Activated CD8-positive, alpha-beta memory T cell treated with anti-CD3 and anti-CD28 coated beads, Interleukin-2, amount 50 U/mL, for 4 hours (primary cell): Measurements from ENCODE around the gene SNX22.
A peak's percentile ranks its signal among the peaks of the same experiment; 100 is the strongest.

Experiments used
- DNase-seq: peaks from one replicate; pipeline ENCODE4 v3.0.0-alpha.2; 2020

SNX22 gene

DNA sequence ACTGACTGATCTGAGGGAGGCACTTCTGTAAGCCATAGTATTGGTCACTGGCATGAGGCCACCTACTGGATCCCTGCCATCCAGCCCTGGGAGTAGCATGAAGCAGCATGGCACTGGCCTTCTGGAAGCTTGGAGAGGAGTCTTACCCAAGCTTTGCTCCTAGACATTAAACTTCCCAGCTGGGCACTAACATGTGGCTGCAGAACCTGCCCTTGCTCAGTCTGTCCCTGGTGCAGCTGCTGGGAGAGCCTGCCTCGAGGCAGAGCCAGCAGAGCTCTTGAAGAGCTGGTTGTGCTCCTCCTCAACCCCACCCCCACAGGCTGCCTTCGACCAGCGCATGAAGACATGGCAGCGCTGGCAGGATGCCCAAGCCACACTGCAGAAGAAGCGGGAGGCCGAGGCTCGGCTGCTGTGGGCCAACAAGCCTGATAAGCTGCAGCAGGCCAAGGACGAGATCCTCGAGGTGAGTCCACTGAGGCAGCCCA, 17.1 kb upstream of the SNX22 start:
- no peak for DNase-seq

DNA sequence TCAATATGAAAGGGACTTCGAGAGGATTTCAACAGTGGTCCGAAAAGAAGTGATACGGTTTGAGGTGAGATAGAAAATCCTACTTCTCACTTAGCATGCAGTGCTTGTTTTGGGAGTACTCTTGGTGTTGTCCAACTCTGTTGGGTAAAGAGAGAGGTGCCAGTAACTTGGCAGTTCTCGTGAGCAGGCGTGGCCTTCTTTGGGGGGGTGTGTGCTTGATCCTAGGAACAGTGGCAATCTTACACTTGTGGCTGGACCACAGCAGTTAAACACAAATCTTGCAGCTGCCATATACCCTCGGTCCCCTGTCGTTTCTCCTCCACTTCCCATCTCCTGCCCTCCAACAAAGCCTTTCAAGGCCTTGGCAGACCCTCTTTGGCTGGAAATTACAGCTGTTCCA, 15.2 kb upstream of the SNX22 start:
- DNase-seq, result no peak

- no peak for DNase-seq
These were observed 14.2 kb upstream of the SNX22 start for GRCh38 chr15:64137226-64137833.

GRCh38 chr15:64138331-64138941, 13.1 kb upstream of the SNX22 start:
- no peak for DNase-seq

- no peak for DNase-seq
These were observed 9.6 kb upstream of the SNX22 start for GRCh38 chr15:64141798-64142512.

DNA sequence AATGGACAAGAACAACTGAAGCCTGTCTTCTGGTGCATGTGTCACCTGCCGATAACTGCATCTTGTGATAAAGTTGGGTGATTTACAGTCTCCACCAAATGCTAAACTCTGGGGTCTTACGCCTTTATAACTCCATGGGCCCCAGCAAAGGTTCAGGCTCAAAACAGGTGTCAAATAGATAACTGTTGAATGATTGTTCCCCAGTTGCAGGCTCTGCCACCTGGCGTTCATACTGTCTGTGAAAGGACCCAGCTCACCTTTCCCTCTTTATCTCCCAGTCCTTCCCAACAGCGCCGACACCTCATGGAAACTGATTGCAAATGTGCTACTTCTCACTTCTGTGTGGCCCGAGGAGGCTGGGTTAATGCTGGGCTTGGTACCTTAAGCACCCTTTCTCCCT, 8.3 kb upstream of the SNX22 start:
- DNase-seq, result no peak

- no peak for DNase-seq
These were observed 7.4 kb upstream of the SNX22 start for GRCh38 chr15:64144192-64144564.

DNA sequence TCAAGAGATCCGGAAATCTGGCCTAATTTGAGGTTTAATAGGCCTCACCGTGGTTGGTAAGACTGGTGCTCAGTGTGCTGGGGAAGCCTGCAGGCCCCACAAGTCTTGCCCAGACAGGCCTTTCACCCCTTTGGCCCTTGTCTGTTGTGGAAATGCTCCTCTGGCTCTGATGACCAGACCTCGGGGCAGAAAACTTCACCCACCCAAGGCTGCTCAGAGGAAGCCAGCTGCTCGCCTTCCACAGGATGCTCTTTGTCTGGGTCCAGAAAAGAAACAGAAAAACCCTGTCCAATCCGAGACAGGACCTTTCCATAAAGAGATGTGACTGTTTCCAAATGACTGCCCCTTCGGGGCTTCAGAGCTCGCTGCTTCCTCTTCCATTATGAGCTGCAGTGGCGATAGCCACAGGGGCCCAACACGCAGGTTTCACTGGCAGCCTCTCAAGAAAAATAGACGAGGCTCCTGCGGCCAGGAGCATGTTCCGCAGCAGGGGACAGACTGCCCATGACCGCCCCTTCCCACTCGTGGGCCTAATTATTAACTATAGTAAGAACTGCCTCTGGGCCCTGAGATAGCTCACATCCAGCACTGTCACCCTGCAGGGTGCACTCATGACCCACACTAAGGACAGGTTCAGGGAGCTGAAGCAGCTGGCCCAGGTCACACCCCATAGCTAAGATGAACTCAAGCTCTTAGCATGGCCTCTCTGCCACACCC, 6.8 kb upstream of the SNX22 start:
- no peak for DNase-seq

DNA sequence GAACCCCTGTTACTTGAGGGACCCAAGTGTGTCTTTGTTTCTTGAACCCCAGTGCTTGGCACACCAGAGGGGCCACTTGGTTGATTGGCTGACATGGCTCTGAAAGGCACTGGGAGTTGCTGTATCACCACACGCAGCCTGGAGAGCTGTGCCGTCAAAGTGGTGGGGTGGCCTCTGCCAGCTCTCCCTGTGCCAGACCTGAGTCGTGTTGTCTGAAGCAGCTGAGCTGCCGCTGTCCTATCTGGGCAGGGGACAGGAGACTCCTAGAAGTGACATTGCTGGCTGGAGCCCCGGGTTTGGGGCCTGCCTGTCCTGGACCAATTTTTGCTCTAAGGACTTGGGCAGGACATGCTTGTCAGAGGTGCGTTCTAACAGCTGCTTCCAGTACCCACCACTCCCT, 5.5 kb upstream of the SNX22 start:
- DNase-seq, result no peak

DNA sequence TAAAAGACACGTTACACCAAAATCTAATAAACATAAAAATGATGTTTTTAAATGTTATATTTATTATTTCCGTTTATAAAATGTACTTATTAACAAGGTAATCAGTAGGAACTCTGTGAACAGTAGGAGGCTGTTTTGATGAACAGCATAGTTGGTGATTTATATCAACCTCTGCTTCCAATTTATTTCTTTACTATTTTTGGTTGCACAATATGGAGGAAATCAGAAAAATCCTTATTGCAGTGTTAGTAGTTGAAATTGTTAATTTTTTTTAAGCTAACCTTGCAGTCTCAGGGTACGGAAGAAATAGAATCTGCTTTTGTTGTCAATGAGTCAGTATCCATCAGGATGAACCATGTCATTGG, 5.0 kb upstream of the SNX22 start:
- DNase-seq, result no peak

- no peak for DNase-seq
These were observed 4.4 kb upstream of the SNX22 start for GRCh38 chr15:64146885-64147681.

- no peak for DNase-seq
These were observed 3.4 kb upstream of the SNX22 start for GRCh38 chr15:64148168-64148567.

DNA sequence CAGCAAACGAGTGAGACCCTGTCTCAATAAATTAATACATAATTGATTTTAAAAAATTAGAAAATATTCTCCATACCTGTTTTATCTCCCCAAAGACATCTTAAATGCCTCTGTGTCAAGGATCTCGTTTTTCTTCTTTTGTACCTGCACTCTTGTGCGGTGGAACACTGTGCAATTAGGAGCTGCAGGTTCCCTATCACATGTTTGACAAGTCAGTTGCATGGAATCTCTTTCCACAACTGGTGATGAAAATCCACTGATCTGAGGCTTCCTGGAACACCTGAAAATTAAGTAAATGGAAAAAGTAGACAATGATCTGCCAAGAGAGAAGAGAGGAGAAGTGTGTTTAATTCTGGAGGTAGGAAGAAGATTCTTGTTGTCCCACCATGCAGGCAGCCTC, 3.0 kb upstream of the SNX22 start:
- no peak for DNase-seq

- DNase-seq, result no peak
These were observed 2.1 kb upstream of the SNX22 start for GRCh38 chr15:64149424-64149823.

DNA sequence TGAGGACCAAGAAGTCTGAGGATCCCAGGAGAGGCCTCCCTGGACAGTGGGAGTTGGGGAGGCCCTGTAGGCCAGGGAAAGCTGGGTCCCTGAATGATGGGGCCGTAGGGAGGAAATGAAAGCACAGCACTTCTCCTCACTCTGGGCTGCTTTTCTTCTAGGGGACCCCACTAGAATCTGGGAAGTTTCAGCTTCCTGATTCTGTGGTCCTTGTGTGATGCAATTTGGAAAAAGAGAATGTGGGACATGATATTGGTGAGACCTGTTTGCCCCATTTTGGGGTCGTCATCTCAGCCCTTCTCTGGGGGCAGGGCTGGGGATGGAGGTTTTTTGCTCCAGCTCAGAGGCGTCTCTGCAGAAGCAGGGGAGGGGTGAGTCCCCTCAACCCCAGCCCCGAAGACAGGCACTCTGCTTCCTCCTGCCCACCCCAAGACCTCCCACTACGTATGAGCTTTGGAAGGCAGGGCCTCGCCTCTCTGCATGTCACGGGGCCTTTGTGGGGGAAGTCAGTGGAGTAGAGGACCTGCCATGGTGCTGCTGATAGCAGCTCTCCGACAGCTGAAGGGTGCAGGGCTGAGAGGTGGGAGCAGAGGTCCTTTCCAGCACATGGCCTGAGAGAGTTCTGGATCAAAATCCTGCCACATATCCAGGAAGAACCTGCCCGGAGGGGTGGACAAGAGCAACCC, 1.5 kb upstream of the SNX22 start:
- DNase-seq, result no peak

GRCh38 chr15:64152507-64153387, 1.2 kb downstream of the SNX22 start:
- no peak for DNase-seq

DNA sequence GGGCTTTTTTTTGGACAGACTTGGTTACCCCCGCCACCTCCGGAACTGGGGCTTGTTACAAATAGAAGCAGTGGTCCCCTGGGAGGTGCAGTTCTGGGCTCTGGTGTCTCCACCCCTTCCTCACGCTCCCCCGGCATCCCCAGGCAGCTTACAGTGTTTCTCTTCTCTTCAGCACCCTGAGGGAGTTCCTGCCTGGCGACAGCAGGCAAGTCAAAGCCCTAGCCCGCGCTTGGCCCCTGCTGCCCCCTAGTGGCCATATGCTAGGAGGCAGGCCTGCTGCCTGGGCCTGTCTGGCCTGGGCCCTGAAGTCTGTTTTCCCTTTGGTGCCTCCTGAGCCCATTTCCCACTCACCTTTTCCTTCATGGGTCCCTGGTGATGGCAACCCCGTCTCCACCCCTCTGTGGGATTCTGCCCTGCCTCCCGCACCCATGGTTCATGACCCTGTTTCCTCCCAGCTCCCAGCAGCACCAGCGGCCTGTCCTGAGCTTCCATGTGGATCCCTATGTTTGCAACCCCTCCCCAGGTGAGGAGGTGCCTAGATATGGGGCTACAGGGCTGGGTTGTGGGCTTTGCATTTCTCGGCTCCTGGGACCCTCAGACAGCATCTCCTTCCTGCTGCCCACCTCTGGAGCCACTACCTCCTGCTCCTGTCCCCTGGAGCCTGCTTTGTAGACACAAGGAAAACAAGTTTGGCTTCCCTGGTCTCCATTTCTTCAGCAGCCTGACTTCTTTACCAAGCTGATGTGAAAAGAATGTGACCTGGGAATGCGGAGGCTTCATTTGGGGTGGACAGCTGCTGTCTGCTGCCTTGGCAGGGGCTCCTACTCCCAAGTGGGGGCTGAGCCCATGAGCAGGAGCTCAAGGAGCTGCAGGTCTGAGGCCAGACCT, 2.2 kb downstream of the SNX22 start:
- DNase-seq, result peak; percentile 94

GRCh38 chr15:64155802-64156651, 4.5 kb downstream of the SNX22 start:
- DNase-seq, result no peak

DNA sequence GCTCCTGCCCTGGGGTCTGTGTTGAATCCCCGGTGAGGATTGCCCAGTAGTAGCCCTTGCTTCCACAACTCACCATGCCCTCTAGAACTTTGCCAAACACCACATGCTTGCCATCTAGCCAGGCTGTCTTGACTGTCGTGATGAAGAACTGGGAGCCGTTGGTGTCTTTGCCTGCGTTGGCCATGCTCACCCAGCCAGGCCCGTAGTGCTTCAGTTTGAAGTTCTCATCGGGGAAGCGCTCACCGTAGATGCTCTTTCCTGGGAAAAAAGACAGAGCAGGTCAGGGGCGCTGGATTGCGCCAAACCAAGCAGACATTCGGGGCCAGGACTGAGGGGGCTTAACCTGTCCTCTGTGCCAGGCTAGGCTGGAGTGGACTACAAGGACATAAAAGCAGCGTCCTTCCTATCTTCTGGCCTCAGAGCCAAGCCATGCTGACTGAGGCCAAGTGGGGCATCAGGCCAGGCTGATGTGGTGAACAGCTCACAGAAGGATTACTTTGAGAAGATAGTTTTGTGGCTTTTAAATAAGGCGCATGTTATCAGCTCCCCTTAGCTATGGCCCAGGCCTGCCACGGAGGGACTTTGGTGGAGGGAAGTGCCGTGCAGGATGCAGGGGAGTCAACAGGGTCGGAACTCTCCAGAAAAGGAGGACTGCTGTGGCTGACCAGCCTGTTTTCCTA, 5.3 kb downstream of the SNX22 start:
- DNase-seq, result no peak
